ENCODE data around the gene NUDT3. TPM values are rescaled to one million over a fixed set of nuclear protein-coding genes. Genes with fewer than 3 reads are reported as not detected.

NUDT3 gene
- total and polyA plus RNA-seq, 9 of the 15 experiments (the other 6 are each of a cell fraction or from before 2014, with no cell fraction given) = 5.4 to 81.2 (median 56.4) TPM

GRCh38 chr6:34248727-34249468 is 143.6 kb downstream of the NUDT3 start, which contains the start of gene SMIM29 (continued):
- TF ChIP-seq STAT6 (CRISPR knock-in tag; IDR thresholded peaks at IDR 0.05) = no peak
- TF ChIP-seq RB1 (IDR thresholded peaks at IDR 0.05; ENCODE audit: low read depth) = peak; percentile 82
- TF ChIP-seq PHF8 (IDR thresholded peaks at IDR 0.05; ENCODE audit: borderline replicate concordance, low read length) = peak; percentile 87; the same call in 1 of the 2 replicates
- TF ChIP-seq SMARCA5 (IDR thresholded peaks at IDR 0.05) = peak; percentile 83
- no peak for TF ChIP-seq PBX2 (CRISPR knock-in tag; IDR thresholded peaks at IDR 0.05; ENCODE audit: low read depth)
- TF ChIP-seq PBX2 (tag; conservative IDR thresholded peaks at IDR 0.05; ENCODE audit: low read depth) = no peak
- peak in 1 of 2 experiments; percentile 2; a peak in 1 of 4 replicates for TF ChIP-seq TEAD1 (CRISPR knock-in tag; IDR thresholded peaks at IDR 0.05)
- TF ChIP-seq ZKSCAN8 (CRISPR knock-in tag; IDR thresholded peaks at IDR 0.05) = no peak
- no peak for TF ChIP-seq MAFK (IDR thresholded peaks at IDR 0.05; ENCODE audit: low read length)
- TF ChIP-seq CREM (IDR thresholded peaks at IDR 0.05; ENCODE audit: low read depth) = peak; percentile 80
- no peak for TF ChIP-seq ZNF398 (CRISPR knock-in tag; IDR thresholded peaks at IDR 0.05)
- peak; percentile 80 for TF ChIP-seq TCF7L2 (IDR thresholded peaks at IDR 0.05; ENCODE audit: low read depth, low read length)
- TF ChIP-seq SP1 (CRISPR knock-in tag; IDR thresholded peaks at IDR 0.05) = peak; percentile 92
- TF ChIP-seq TAL1 (IDR thresholded peaks at IDR 0.05) = 0 out of 2 replicates have a peak, but pooled peaks have one; percentile 7
- TF ChIP-seq ZNF197 (CRISPR knock-in tag; IDR thresholded peaks at IDR 0.05; ENCODE audit: low read depth) = no peak
- peak; percentile 83 for TF ChIP-seq STAG1 (CRISPR knock-in tag; IDR thresholded peaks at IDR 0.05; ENCODE audit: borderline replicate concordance)
- TF ChIP-seq POLR2A (conservative IDR thresholded peaks at IDR 0.05) = peak; percentile 85
- TF ChIP-seq IFI16 (CRISPR knock-in tag; IDR thresholded peaks at IDR 0.05) = no peak
- TF ChIP-seq, protein P1, sequence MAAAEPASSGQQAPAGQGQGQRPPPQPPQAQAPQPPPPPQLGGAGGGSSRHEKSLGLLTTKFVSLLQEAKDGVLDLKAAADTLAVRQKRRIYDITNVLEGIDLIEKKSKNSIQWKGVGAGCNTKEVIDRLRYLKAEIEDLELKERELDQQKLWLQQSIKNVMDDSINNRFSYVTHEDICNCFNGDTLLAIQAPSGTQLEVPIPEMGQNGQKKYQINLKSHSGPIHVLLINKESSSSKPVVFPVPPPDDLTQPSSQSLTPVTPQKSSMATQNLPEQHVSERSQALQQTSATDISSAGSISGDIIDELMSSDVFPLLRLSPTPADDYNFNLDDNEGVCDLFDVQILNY (CRISPR knock-in tag; IDR thresholded peaks at IDR 0.05) = no peak; the same call in 1 of the 2 replicates
- TF ChIP-seq BCOR (IDR thresholded peaks at IDR 0.05) = peak; percentile 41; the same call in 1 of the 2 replicates
- TF ChIP-seq HMG20A (CRISPR knock-in tag; conservative IDR thresholded peaks at IDR 0.05) = no peak
